NCI-H2107 (cell line): ENCODE results near the gene ZNF74.
A peak's percentile ranks its signal among the peaks of the same experiment; 100 is the strongest.
"Not testable (repeated sequence)": the region's sequence is repeated elsewhere in the genome, so short reads cannot be mapped to it uniquely, and the experiment has no call there.

Experiments
- DNase-seq: peaks from one replicate; lab custom pipeline; 2025; lab: John Stamatoyannopoulos, UW

The ZNF74 gene

DNA sequence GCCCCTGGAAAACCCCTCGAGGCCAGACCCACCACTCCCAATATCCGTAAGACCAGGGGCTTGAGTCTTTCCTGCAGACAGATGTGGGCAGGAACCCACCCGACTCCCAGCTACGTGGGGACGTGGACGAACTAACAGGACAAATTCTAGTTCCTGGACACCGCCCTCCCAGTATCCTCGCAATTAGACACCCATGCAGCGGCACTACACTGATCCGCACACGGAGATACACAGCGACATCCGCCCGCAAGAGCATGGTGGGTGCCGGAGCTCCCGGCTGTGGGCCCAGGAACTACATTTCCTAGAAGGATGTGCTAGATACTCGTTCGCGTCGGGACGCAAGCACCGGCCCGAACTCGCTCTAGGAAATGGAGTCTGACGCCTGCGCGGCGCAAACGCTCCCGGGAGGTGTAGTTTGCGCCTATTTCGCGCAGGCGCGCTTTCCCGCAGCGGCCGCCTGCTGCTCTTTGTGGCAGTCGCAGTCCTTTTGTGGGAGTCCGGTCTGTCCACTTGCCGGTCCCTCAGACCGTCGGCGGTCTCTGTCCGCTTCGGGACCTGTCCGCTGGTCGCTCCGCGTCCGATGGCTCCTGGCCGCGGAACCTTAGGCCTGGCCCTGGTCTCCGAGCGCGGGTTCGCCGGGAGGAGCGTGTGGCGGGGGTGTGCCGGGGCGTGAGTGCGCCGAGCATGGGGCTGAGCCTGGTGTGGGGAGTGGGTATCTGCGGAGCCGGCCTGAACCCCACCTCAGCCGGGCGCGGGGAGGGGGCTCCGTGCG, at the start of gene ZNF74:
Gene ZNF74 (plus strand): TSS at position 447 of the 772 bp plus-strand sequence. CDS start 478 bp downstream, outside the sequence.
- peak; percentile 65 for DNase-seq

DNA sequence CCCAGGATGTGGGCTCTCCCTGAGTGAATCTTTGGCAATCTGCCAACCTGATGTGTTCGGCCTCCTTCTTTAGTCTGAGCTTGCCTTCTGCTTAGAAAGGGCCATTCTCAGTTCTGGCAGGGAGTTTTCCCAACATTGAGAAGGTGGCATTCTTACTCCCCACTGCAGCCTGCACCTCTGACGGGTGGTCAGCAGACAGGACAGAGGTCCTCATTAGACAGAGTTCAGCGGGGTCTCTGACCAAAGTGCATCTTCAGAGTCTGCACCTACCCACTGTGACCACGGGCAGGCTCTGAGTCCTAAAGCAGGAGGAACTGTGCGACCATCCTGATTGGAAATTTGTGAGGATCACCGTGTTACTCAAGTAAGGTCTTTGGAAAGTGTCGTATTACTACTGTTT, 47.4 kb upstream of the ZNF74 start:
- not testable (repeated sequence) for DNase-seq

GRCh38 chr22:20352536-20352935, 41.4 kb upstream of the ZNF74 start:
- not testable (repeated sequence) for DNase-seq

DNA sequence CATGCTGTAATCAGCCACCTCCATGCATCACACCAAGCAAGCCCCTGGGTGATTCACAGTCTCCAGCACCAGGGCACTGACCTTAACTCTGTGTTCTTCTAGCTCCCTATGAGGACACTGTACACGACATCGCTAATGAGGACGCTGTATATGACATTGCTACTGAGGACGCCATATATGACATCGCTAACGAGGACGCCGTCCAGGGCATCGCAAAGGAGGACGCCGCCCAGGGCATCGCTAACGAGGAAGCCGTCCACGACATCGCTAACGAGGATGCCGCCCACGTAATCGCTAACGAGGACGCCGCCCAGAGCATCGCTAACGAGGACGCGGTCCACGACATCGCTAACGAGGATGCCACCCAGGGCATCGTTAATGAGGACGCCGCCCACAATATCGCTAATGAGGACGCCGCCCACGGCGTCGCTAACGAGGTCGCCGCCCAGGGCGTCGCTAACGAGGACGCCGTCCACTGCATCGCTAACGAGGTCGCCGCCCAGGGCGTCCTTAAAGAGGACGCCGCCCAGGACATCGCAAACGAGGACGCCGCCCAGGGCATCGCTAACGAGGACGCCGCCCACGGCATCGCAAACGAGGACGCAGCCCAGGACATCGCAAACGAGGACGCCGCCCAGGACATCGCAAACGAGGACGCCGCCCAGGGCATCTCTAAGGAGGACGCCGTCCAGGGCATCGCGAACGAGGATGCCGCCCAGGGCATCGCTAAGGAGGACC, 39.5 kb upstream of the ZNF74 start:
- no peak for DNase-seq

DNA sequence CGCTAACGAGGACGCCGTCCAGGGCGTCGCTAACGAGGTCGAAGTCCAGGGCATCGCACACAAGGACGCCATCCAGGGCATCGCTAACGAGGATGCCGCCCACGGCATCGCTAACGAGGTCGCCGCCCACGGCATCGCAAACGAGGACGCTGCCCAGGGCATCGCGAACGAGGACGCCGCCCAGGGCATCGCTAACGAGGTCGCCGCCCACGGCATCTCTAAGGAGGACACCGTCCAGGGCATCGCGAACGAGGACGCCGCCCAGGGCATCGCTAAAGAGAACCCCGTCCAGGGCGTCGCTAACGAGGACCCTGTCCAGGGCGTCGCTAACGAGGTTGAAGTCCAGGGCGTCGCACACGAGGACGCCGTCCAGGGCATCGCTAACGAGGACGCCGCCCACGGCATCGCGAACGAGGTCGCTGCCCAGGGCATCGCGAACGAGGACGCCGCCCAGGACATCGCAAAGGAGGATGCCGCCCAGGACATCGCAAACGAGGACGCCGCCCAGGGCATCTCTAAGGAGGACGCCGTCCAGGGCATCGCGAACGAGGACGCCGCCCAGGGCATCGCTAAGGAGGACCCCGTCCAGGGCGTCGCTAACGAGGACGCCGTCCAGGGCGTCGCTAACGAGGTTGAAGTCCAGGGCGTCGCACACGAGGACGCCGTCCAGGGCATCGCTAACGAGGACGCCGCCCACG, 37.9 kb upstream of the ZNF74 start:
- not testable (repeated sequence) for DNase-seq

DNA sequence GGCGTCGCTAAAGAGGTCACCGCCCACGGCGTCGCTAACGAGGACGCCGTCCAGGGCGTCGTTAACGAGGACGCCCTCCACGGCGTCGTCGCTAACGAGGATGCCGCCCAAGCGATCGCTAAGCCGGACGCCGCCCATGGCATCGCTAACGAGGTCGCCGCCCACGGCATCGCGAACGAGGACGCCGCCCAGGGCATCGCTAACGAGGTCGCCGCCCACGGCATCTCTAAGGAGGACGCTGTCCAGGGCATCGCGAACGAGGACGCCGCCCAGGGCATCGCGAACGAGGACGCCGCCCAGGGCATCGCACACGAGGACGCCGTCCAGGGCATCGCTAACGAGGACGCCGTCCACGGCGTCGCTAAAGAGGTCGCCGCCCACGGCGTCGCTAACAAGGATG, 37.0 kb upstream of the ZNF74 start:
- not testable (repeated sequence) for DNase-seq

- DNase-seq: not testable (repeated sequence)
Observed at GRCh38 chr22:20357967-20358366, 36.0 kb upstream of the ZNF74 start.

- not testable (repeated sequence) for DNase-seq
Observed at GRCh38 chr22:20358503-20359239, 35.3 kb upstream of the ZNF74 start.

GRCh38 chr22:20360261-20360660, 33.7 kb upstream of the ZNF74 start:
- DNase-seq: not testable (repeated sequence)

- not testable (repeated sequence) for DNase-seq
Observed at GRCh38 chr22:20360866-20361751, 32.8 kb upstream of the ZNF74 start.

- not testable (repeated sequence) for DNase-seq
Observed at GRCh38 chr22:20361752-20362229, 32.2 kb upstream of the ZNF74 start.

- not testable (repeated sequence) for DNase-seq
Observed at GRCh38 chr22:20362403-20362802, 31.5 kb upstream of the ZNF74 start.

- DNase-seq: not testable (repeated sequence)
Observed at GRCh38 chr22:20364335-20365260, 29.4 kb upstream of the ZNF74 start.

DNA sequence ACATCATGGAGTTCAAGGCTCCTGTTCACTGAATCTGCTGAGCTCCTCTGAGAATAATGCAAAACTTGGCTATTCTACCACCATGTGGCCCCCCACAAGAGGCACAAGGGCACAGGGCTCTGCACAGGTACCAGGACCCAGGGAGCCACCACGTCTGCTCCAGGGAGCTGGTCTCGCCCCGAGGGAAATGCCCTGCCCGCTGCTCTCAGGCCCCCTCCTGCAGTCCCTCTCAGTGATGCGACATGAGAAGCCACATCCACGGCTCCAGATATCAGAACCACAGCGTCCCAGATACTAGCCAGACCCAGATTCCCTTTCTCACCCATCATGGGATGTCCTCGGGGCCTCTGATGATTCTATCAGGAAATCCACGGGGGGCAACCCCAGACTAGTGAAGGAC, 27.1 kb upstream of the ZNF74 start:
- not testable (repeated sequence) for DNase-seq

DNA sequence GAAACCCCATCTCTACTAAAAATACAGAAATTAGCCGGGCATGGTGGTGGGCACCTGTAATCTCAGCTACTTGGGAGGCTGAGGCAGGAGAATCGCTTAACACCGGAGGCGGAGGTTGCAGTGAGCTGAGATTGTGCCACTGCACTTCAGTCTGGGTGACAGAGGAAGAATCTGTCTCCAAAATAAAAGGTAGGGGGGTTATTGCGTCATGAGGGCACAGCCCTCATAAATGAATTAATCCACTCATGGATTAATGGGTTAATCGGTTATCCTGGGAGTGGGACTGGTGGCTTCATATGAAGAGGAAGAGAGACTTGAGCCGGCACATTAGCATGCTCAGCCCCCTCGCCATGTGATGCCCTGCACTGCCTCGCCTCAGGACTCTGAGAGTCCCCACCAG, 25.1 kb upstream of the ZNF74 start:
- not testable (repeated sequence) for DNase-seq

- not testable (repeated sequence) for DNase-seq
Observed at GRCh38 chr22:20371687-20372086, 22.3 kb upstream of the ZNF74 start.

- peak; percentile 3 for DNase-seq
Observed at GRCh38 chr22:20372406-20372854, 21.5 kb upstream of the ZNF74 start.

DNA sequence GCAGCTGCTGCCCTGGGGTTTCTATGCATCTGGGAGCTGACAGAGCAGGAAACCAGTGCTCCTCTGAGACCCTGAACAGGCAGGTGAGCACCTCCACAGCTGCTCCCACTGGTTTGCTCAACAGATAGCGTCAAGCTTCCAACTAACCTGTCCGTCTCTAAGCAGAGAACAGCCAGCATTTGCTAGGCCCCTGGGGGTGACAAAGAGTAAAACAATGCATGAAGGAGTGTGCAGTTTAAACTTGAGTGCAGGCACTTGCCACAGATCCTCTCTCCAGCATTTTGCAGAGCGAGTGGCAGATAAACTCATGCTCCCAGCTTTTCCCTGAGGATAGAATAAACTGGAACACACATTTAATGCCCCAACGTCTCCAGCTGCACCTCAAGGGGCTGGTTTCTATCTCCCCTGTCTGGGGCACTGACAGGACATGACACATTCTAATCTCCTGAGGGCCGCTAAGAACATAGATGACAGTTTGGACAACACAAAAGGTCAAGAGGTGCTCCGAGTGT, 20.7 kb upstream of the ZNF74 start:
- not testable (repeated sequence) for DNase-seq

DNA sequence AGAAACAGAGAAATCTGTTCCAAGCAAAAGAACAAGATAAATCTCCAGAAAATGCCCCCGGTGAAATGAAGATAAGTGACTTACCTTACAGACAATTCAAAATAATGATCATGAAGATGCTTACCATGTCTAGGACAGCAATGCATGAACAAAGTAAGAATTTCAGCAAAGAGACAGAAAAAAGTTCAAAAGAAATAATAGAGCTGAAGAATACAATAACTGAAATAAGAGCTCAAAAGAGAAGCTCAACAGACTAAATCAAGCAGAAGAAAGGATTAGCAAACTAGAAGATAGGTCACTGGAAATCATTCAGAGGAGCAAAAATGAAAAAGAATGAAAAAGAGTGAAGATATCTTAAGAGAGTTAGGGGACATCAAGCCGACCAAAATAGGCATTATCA, 19.8 kb upstream of the ZNF74 start:
- DNase-seq: not testable (repeated sequence)
